Stimulated activated CD4-positive, alpha-beta T cell treated with anti-CD3 and anti-CD28 coated beads, Interleukin-2, amount 100 ng/mL, for 24 hours (primary cell): ENCODE measurements around the gene OSBPL8.

ENCODE experiments used
- DNase-seq, 2 donors: peaks; one replicate each; pipeline ENCODE4 v3.0.0-alpha.2; 2020

The OSBPL8 gene

DNA sequence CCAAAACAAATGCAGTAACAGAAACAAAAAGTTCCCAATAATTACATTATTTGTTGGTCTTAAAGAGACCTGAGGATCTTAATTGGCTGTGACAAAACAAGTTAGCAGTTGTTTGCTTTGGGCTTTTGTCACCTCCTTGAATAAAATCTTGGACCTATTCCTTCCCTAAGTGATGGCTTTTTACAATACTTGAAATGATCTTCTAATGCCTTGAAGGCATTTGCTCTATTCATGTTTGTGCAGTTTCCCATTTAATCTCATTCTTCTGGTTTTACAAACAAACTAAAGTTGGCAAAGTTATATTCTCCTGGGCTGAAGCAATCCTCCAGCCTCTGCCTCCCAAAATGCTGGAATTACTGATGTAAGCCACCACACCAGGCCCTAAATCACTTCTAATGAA, 98.8 kb downstream of the OSBPL8 start:
- DNase-seq: no peak

DNA sequence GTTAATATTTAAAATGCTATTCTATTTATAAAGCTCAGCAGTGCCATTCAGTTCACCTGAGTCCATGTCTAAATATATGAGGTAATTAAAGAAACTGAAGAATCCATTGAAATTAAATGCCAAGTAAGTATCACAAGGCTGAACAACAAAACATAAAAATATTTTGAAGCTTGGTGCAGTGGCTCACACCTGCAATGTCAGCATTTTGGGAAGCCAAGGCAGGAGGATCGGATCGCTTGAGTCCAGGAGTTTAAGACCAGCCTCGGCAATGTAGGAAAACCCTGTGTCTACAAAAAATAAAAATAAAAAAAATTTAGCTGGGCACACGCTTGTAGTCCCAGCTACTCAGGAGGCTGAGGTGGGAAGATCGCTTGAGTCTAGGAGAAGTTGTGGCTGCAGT, 101.8 kb downstream of the OSBPL8 start:
- DNase-seq: no peak

- no peak for DNase-seq
These were observed 102.6 kb downstream of the OSBPL8 start for GRCh38 chr12:76457010-76457409.

DNA sequence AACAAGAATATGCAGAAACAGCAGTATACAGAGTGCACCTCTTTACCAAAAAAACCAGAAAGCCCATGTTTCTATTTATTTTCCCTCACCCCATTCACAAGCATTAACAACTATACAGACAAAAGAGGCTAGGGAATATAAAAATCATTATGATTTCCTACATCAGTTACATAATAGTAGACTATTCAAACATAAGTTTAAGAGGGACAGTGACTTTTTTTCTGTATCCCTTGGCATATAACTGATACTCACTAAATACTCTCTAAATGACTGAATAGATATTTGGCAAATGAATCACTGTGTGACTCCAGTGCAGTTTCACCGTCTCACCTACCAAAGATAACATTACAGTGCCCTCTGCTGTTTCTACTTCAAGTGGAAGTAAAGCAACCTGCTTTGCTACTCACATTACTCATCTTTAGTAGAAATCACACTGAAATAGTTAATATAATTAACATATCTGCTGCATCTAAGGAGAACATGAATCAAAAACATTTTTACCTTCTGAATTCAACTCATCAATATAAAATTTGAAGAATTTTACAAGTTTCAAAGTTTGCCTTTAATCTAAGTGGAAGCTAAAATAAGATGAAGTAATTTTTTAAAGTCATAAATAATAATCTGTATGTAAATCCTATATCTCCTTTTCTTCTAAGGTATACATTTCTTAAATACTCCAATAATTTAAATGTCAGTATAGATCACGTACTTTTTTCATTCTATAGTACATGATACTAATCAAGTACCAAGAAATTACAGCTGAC, 103.8 kb downstream of the OSBPL8 start:
- DNase-seq: peak in 1 of 2 donors; percentile 22

- DNase-seq: no peak
These were observed 108.0 kb downstream of the OSBPL8 start for GRCh38 chr12:76451528-76451927.

DNA sequence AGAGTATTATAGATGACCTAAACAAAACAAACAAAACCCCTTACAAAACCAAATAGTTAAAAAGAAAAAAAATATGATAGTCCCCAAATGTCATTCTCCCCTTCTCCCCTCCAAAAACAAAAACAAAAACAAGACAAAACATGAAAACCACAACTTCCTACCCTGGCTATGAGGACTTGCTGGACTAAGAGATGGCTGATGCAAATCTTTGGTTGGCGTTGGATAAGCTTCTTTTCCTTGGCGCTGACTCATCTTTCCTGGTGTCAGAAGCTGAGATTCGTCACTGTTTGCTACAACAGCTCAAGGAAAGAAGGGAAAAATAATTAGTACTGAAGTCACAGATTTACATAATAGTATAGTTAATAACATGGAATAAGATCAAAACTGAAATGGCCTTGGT, 108.9 kb downstream of the OSBPL8 start:
- DNase-seq: no peak

- no peak for DNase-seq
These were observed 109.6 kb downstream of the OSBPL8 start for GRCh38 chr12:76449993-76450392.

GRCh38 chr12:76449583-76449982, 110.0 kb downstream of the OSBPL8 start:
- no peak for DNase-seq

DNA sequence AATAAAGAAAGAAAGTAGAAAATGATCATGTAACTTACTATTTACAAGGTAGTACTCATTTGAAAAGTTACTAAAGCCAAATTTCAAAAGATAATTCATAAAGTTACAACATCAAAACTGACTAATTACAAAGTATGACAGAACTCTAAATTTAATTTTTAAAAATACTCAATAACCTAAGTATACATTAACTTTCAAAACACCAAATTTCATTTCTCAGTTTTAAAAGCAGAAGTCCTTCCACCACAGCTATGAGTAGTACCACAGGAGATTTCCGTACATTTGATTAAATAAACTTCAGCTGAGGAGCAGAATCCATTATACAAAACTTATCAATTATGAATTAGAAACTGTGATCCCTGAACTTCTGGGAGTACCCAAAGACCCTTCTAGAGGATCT, 110.6 kb downstream of the OSBPL8 start:
- no peak for DNase-seq

- DNase-seq: no peak
These were observed 113.5 kb downstream of the OSBPL8 start for GRCh38 chr12:76446090-76446489.

DNA sequence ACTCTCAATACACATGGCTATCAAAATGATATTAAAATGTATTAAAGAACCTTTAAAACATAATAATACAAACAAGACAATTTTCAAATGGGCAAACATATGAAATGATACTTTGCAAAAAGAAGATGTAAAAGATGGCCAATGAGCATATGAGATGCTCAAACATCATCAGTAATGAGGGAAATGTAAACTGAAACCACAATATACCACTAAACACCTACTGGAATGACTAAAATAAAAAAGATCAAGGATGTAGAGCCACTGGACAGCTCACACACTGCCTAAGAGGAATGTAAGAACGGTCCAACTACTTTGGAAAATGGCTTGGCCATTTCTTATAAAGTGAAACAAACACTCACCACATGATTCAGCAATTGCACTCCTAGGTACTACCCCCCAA, 114.1 kb downstream of the OSBPL8 start:
- DNase-seq: no peak

GRCh38 chr12:76444408-76444984, 115.1 kb downstream of the OSBPL8 start:
- DNase-seq: no peak

- DNase-seq: no peak
These were observed 118.6 kb downstream of the OSBPL8 start for GRCh38 chr12:76441016-76441415.

GRCh38 chr12:76432733-76433132, 126.8 kb downstream of the OSBPL8 start:
- DNase-seq: no peak

DNA sequence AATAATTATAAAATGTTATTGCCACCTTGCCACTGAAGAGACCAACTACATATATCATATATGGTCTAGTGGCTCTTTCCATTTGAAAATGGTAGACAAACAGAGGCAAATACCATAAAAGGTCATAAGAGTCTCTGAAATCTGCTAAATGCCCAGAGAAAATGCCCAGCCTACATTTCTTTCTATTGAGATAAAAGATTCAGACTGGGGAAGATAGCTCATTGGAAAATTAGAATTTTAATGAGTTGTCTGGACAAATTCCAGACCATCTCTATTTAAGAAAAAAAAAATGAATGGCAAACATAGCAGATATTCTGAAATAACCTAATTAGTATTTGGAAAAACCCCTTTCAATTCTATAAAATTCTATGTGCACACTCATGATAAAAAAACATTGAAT, 131.5 kb downstream of the OSBPL8 start:
- DNase-seq: no peak

GRCh38 chr12:76426160-76426559, 133.4 kb downstream of the OSBPL8 start:
- no peak for DNase-seq

DNA sequence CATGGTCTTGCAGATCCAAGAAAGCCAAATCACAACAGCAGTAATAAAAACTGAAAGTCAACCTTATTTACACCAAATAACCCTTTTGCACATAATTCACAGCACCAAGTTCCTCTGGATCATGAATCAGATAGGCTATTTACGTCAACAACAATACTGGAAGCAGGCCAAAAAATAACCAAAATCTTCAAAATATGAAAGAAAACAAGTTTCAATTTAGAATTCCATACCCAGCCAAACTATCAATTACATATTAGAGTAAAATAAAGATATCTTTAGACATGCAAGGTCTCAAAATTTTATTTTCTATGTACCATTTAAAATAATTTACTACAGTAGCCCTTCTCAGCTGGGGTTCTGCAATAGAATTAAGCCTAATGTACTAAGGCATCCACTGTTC, 134.6 kb downstream of the OSBPL8 start:
- no peak for DNase-seq

GRCh38 chr12:76422543-76423438, 136.8 kb downstream of the OSBPL8 start:
- DNase-seq: no peak

- no peak for DNase-seq
These were observed 137.4 kb downstream of the OSBPL8 start for GRCh38 chr12:76422154-76422542.

GRCh38 chr12:76421046-76421445, 138.5 kb downstream of the OSBPL8 start:
- no peak for DNase-seq

- DNase-seq: no peak
These were observed 139.3 kb downstream of the OSBPL8 start for GRCh38 chr12:76420222-76420621.

DNA sequence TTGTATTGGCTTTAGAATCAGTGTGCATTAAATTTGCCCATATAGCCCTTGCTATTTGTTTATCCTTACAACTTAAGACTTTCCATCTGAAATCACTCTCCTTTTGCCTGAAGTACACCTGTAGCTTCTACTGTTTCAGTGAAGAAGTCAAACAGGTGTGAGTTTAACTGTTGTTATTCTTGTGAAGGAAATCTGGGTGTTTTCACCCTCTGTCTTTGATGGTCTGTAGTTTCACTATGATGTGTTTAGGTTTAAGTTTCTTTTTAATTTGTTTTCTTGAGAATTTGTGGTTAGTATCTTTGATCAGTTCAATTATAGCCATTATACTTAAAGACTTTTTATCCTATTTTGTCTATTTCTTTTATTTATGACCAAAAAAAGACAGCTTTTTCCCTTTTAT, 142.5 kb downstream of the OSBPL8 start:
- DNase-seq: no peak

GRCh38 chr12:76413121-76413520, 146.4 kb downstream of the OSBPL8 start:
- no peak for DNase-seq

- DNase-seq: no peak
These were observed 148.8 kb downstream of the OSBPL8 start for GRCh38 chr12:76410781-76411180.
